KG1 (cell line): Measurements from ENCODE around the gene SLC29A4.

Source experiments
- DNase-seq: peaks from one replicate; lab custom pipeline; 2025; lab: John Stamatoyannopoulos, UW

Gene SLC29A4

DNA sequence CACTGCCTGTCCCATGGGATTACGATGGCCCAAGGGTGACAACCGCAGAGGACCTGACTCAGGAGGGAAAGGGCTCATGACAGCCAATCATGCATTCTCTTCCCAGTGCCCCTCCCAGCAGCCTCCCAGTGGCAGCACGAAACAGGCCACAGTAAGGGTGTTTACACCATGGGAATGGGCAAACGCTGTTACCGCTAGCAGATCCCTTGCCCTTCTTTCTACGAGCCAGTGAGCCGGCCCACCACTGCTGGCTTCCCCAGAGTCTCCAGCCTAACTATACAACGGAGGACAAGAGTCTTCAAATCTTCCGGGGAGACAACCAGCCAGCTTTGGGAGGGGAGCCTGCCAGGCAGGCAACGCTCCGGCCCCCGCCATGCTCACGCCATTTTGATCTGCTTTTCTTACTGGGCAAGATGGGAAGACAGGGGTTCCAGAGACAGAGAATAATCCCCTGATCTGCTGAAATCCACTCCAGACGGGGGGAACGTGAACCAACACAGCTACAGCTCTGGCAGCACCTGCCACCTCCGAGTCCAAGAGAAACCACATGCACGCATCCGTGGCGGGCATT is 69.8 kb downstream of the SLC29A4 start:
- DNase-seq = no peak

DNA sequence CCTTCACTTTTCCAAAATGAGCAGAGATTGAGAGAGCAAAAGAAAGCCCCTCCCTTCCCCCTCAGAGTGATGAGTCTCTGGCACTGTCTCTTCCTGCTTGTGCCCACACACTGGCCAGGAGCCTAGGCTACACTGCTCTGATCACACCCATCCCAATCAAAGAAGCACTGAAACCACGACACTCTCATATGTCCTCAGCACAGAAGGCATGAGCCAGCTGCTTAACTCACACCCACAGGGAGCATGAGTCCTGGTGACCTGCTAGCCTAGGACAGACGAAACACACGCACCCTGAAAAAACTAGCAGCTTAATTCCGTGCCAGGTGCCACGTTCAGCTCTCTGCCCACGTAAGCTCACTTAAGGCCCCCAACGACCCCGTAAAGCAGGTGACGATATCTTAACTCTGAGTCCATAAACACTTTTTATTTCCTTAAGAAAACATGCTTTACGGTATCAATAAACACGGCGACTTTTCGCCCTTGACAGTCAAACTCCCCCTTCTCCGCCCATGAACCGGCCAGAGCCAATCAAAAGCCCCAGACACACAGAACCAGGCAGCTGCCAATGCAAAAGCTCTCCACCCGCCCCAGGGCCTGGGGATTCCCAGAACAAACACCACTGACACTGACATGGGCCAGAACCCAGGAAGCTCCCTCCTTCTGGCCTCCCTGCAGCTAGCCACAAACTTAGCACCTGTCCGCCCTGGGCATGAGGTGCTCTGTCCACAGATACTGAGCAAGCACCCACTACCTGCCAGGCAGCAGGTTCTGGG is 71.9 kb downstream of the SLC29A4 start:
- DNase-seq = no peak
